Measurements from ENCODE around the gene PDZD8. TPM values are rescaled to one million over a fixed set of nuclear protein-coding genes. Genes with fewer than 3 reads are reported as not detected.
"Not testable (repeated sequence)": the region's sequence is repeated elsewhere in the genome, so short reads cannot be mapped to it uniquely, and the experiment has no call there.

The PDZD8 gene
- total RNA-seq, 1 experiment from 2014 or later = 23.9 TPM

- no peak for DNase-seq (ENCODE audit: low spot score)
Observed at GRCh38 chr10:117294039-117294645, 81.1 kb downstream of the PDZD8 start.

GRCh38 chr10:117290872-117291271 lies 84.4 kb downstream of the PDZD8 start:
- DNase-seq (ENCODE audit: low spot score) = not testable (repeated sequence)

DNA sequence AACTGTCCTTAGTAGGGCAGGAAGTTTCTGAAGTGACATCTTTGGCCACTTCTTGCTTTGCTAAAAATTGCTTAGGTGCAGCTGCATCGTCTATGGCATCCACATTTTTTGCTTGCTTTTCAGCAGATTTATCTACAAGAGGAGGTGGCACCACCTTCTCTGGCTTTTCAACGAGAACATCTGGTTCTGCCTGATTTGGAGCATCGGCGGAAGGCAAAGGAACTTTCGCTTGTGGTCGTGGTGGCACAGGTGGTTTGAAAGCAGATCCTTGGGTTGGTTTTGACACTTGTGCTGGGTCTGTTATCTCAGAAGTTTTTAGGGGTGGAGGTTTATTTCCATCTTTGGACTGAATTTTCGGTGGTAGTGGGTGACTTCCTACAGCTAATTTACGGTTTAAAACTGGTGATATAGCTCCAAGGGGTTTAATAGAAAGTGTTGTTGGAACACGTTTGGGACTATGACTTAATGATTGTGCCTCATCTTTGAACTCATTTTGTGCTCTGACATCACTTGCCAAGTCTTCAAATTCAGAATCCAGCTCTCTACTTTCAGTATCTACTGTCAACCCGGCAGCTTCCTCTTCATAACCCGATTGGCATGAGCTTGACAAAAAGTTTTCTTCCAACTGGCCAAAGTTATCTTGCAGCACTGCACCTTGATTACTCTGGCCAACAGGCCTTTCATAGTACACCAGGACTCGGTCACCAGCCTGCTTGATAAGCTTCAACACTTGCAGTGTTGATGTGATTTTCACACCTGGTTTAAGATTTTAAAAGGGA lies 90.3 kb downstream of the PDZD8 start:
- DNase-seq (ENCODE audit: low spot score) = no peak

GRCh38 chr10:117277675-117278074 lies 97.6 kb downstream of the PDZD8 start:
- DNase-seq (ENCODE audit: low spot score) = no peak

DNA sequence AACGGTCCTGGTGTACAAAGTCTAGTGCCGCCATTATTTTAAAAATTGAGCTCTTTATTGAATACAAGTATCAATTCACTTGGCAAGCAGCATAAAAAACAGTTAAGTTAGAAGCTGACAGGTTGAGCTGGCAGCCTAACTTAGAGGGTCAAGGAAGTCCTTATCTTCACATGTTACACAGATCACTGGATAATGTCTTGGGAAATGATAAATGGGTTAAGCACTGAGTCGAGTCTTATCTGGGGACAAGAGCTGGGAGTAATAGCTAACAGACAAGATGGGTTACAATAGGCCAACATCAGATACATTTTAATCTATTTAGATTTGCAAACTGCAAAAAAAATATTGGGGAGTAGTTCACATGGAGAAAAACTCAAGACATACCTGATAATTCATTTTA lies 100.1 kb downstream of the PDZD8 start:
- no peak for DNase-seq (ENCODE audit: low spot score)

DNA sequence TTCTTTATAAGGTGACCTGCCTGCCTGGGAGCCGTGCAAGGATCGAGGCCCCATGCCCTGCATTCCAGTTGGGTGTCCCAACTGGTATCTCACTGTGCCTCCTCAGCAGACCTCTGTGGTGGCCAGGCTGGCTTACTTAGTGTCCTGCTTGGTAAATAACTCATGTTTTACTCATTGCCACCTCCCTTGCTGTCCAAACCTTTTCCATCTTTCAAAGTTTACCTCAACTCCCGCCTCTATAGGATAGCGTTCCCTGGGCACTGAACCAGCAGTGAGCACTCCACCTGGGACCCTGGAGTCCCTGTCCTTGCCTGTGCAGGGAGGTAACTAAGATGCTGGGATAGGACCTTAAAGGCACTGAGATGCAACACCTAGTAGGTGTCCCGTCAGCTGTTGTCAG lies 100.7 kb downstream of the PDZD8 start:
- DNase-seq (ENCODE audit: low spot score) = no peak

GRCh38 chr10:117273980-117274379 lies 101.3 kb downstream of the PDZD8 start:
- no peak for DNase-seq (ENCODE audit: low spot score)

DNA sequence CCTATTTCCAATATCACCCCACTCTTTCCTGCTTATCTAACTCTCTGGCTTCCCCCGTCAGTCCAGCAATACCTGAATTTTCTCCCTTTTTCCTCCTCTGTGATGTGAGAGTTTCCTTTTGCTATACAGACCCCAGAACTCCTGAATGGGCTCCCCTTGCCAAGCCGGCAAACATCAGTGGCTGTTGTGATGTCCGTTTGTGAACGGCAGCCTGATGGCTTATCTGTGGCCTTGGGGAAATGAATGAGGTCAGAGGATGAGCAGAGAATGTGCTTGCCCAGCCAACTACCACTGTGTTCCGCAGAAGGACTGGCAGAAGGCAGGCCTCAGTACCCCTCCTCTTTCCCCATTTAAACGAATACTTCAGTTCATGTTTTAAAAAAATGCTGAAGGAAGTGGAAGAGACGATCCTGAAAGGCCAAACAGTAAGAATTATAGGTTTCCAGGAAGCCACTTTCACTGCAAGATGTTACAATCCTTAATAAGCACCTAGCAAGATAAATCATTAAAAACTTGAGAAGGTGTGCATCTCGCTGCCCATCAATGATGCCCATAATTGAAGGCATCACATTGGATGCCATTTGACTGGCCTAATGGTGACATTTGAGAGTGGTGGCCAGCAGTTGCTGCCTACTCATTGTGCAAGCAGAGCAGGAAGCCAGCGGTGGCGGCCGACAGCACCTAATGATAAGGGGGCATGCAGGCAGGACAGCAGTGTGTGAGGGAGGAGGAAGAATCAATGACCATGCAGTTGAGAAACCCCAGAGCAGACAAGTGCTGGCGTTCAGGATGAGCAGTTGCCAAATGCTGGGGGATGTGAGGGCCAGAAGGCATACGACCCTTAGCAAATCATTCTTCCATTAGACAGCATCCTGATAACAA lies 102.8 kb downstream of the PDZD8 start:
- DNase-seq (ENCODE audit: low spot score) = no peak

DNA sequence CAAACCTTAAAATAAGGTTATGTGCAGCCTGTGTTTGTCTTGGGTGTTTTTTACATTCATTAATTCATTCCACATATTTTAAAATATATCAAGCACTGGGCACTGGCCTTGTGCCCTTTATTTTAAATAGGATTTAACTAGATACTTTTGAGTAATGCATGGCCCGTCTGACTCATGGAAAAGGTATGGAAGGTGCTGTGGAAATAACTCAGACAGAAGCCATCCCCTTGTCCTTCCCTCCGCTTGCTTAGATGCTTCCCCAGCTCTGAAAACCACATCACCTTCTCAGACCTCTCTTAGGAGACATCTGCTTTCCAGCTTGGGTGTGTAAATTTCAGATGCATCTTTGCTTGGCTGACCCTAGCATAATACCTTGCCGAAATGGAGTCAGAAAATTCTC lies 103.8 kb downstream of the PDZD8 start:
- peak; percentile 62 for DNase-seq (ENCODE audit: low spot score)

DNA sequence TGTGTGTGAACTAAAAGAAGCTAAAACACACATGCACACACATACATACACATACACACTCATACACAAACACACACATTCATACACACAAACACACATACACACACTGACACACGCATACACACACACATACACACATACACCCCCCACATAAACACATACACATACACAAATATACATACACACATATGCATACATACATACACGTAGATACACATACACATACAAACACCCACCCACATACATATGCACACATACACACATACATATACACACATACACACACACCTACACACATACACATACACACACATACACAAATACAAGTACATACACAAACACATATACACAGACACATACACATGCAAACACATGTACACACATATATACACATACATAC lies 106.3 kb downstream of the PDZD8 start:
- DNase-seq (ENCODE audit: low spot score) = no peak

DNA sequence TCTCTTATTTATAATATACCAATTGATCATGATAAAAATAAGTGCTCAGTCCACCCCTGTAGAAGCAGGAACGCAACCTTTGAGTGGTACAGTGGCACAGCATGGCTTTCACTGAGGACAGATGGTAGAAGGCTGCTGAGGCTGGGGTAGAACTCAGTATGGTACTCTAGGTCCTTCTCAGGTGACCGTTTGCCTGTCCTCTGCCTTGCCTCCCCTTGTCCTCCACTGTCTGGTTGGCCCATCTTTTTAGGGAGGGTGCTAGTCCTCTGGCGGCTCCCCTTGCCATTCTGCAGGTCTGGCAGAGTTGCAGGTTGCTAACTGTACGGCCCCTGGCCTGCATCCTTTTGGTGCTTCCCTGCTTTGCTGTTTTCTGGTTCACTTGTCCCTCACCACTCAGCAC lies 107.0 kb downstream of the PDZD8 start:
- no peak for DNase-seq (ENCODE audit: low spot score)

DNA sequence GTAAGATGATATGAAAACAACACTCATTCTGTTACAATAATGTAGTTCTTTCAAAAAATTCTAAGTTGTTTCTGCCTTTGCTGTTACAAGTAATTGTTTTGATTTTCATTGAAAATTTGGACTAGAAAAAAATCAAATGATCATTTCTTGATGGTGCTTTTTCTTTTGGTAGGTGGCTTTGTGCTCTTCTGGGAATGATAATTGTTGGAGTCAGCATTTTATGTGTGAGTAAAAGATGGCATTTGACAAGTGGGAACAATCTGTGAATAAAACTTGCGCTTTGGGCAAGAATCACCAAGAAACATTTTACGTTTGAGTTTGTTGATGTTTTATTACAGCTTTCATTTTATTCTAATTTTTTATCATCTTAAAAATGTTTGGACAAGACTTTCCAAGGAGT lies 108.4 kb downstream of the PDZD8 start:
- no peak for DNase-seq (ENCODE audit: low spot score)

DNA sequence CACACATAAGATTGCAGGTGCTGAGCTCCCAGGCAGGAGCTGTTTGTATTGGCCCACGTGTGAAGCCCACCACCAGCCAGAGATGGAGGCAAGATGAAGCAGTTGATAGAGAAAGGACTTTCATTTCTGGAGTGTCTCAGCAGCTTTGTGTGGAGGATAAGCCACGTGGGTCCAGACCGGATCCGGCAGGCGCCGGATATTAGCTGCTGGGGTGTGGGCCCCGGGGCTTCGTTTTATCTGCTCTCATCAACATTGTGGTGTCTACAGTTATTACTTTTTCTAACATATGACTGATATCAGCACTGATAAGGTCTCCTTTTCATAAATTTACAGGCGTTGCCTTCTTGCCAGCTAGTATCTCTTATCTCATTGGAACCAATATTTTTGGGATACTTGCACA lies 108.8 kb downstream of the PDZD8 start:
- no peak for DNase-seq (ENCODE audit: low spot score)

- DNase-seq (ENCODE audit: low spot score) = no peak
Observed at GRCh38 chr10:117264782-117265181, 110.5 kb downstream of the PDZD8 start.

GRCh38 chr10:117262903-117263293 lies 112.3 kb downstream of the PDZD8 start:
- DNase-seq (ENCODE audit: low spot score) = no peak

DNA sequence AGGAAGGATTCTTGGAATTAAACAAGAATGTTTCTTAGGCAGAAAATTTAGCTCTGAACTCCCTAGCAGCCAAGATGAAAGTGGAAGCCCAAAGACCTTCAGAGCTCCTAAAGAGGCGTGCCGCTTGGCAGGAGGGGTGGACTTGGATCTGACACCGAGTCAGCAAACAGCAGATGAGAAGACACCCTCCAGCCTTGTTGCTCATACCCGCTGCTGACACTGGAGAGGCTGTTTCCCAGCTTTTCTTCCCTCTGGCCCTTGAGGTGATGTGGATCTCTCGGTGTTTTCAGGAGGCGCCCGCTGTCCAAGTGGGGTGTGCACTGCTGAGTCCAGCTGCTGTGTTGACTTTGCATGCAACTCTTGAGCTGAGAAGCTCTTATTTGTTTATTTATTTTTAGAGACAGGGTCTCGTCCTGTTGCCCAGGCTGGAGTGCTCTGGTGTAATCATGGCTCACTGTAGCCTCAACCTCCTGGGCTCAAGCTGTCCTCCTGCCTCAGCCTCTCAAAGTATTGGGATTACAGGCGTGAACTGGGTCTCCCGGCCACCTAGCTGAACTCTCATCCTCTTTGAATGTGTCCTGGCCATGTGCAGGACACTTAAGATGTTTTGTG lies 112.8 kb downstream of the PDZD8 start:
- DNase-seq (ENCODE audit: low spot score) = no peak

GRCh38 chr10:117261501-117261900 lies 113.7 kb downstream of the PDZD8 start:
- no peak for DNase-seq (ENCODE audit: low spot score)

DNA sequence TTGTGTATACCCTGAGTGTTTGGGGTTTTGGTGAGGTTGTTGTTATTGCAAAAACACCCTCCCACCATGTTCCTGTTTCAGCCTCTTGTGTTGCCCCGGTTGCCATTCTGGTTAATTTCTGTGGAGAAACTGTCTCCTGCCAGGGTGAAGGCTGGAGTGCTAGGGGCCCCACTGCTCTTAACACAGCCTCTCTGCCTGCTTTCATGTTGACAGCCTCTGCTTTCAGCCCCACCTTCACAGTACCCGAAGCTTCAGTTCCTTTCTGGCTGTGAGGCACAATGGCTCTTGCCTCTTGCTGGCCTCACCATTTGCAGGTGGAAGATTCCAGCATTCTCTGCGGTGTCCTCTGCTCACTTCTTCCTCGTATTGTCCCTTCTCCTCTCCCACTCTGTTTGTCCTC lies 115.2 kb downstream of the PDZD8 start:
- DNase-seq (ENCODE audit: low spot score) = no peak

- no peak for DNase-seq (ENCODE audit: low spot score)
Observed at GRCh38 chr10:117259279-117259678, 116.0 kb downstream of the PDZD8 start.

DNA sequence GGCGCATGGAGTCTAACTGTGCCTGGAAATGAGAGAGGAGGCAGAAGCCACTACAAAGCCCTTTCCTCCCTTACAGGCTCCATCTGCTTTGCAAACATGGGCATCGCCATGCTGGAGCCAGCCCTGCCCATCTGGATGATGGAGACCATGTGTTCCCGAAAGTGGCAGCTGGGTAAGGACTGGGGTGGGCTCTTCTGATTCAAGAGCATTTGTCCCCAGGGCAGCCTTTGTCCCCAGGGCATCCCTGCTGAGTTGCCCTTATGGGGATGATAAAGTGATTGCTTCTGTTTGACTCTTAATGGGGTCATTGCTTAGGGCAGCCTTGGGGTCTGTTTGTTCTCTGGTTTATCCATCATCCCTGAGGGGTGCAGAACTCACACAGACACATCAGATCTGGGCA lies 117.5 kb downstream of the PDZD8 start:
- no peak for DNase-seq (ENCODE audit: low spot score)

GRCh38 chr10:117256910-117257309 lies 118.3 kb downstream of the PDZD8 start:
- DNase-seq (ENCODE audit: low spot score) = no peak

DNA sequence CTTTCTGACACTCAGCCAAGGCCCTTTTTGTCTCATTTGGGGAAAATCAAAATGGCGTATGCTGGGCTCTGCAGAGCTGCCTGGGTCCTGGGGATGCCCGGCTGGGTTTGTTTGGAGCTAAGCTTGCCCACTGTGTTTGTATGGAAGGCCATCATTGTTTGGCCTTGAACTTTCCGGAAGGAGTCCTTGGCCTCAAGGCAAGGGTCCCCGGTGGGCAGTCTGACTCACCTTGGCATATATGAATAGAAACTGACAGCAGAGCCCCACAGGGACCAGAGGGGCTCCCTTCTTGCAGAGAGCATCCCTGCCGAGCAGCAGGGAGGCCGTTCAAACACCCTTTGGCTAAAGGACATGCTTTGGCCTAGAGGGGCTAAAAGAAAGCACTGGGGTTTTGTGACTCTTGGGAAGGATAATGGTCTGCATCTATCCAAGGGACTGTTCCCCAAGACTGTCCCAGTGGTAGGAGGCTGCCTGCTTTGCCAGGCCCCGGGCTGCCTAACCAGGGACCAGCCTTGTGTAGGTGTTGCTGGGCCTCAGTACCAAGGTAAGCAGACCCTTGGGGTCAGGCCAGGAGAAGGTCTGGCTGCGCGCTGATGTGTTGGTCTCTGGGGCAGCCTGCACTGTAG lies 119.3 kb downstream of the PDZD8 start:
- no peak for DNase-seq (ENCODE audit: low spot score)

Data from A172 (cell line).